ENCODE measurements around the gene TEDC2. TPM values are rescaled to one million over a fixed set of nuclear protein-coding genes. Genes with fewer than 3 reads are reported as not detected.
"Not testable (repeated sequence)": the region's sequence is repeated elsewhere in the genome, so short reads cannot be mapped to it uniquely, and the experiment has no call there.

TEDC2 gene
- total RNA-seq, 2 experiments from 2014 or later: 23.2 to 30.7 TPM

DNA sequence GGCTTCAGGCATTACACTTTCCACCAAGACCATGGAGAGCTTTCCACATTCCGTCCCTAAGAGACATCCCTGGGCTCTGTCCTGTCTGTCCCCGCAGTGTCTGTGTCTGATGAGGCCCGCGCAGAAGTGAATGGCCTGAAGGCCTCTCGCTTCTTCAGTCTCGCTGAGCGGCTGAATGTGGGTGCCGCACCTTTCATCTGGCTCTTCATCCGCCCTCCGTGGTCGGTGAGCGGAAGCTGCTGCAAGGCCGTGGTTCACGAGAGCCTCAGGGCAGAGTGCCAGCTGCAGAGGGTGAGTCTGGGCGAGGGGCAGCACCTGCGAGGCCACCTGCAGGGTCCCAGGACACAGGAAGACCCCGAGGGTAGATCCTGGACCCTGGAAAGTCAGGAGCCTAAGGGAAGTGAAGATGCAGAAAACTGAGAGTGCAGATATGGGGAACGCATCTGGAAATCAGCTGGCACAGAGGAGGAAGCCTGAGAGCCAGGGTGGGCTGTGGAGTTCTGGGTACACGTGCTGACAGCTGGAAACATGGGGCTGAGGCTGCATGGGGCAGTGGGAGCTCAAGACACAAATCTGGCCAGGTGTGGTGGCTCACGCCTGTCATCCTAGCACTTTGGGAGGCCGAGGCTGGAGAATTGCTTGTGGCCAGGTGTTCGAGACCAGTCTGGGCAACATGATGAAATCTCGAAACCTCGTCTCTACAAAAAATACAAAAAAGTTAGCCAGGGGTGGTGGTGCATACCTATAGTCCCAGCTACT is 22.7 kb upstream of the TEDC2 start:
- TF ChIP-seq, protein P1, sequence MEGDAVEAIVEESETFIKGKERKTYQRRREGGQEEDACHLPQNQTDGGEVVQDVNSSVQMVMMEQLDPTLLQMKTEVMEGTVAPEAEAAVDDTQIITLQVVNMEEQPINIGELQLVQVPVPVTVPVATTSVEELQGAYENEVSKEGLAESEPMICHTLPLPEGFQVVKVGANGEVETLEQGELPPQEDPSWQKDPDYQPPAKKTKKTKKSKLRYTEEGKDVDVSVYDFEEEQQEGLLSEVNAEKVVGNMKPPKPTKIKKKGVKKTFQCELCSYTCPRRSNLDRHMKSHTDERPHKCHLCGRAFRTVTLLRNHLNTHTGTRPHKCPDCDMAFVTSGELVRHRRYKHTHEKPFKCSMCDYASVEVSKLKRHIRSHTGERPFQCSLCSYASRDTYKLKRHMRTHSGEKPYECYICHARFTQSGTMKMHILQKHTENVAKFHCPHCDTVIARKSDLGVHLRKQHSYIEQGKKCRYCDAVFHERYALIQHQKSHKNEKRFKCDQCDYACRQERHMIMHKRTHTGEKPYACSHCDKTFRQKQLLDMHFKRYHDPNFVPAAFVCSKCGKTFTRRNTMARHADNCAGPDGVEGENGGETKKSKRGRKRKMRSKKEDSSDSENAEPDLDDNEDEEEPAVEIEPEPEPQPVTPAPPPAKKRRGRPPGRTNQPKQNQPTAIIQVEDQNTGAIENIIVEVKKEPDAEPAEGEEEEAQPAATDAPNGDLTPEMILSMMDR (IDR thresholded peaks at IDR 0.05): no peak
- CTCF ChIA-PET: no interaction called here
- POLR2A ChIA-PET: no interaction called here
- DNase-seq: no peak
- peaks cover 6% of the 10 kb centered on the region for H3K4me1 Mint-ChIP-seq (ENCODE audit: low read depth)
- H3K27ac Mint-ChIP-seq: no peak overlapping the region
- H3K36me3 Mint-ChIP-seq (ENCODE audit: low read depth): peaks cover 55% of the 10 kb centered on the region
- no peaks in the 10 kb centered on the region for H3K9me3 Mint-ChIP-seq
- no peak overlapping the region for H3K4me3 Mint-ChIP-seq
- no peak for ATAC-seq
- H3K27me3 Mint-ChIP-seq: no peaks in the 10 kb centered on the region
- intact Hi-C loops (cut with micrococcal nuclease): loop anchor here (10.0 kb wide), 1 partner anchor 68 kb away; no protein-coding TSS in a partner anchor

DNA sequence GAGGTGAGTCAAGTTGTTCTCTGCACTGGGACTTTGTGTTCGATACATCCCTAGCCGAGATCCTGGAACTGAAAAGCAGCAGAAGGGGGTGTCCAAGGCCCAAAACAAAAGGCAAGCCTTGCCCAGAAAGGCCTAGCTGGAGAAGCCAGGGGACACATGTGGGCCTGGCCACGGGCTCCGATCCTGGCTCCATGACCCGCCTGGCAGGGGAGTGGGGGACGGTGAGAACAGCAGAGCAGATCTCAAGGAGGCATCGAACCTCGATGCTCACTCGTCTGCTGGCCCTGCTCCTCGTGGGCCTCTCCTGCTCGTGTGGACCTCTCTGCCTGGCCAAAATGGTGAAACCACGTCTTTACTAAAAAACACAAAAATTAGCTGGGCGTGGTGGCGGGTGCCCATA is 21.8 kb upstream of the TEDC2 start:
- TF ChIP-seq, protein P1 (IDR thresholded peaks at IDR 0.05): no peak
- POLR2A ChIA-PET: no interaction called here
- DNase-seq (no peak), ATAC-seq (no peak)
- no peaks in the 10 kb centered on the region for H3K27me3 Mint-ChIP-seq
- no peaks in the 10 kb centered on the region for H3K9me3 Mint-ChIP-seq
- H3K27ac Mint-ChIP-seq: no peak overlapping the region
- CTCF ChIA-PET: no interaction called here
- H3K4me1 Mint-ChIP-seq (ENCODE audit: low read depth): peaks cover 6% of the 10 kb centered on the region
- H3K4me3 Mint-ChIP-seq: no peak overlapping the region
- intact Hi-C loops (cut with micrococcal nuclease): loop anchor here (10.0 kb wide), 1 partner anchor 67 kb away; no protein-coding TSS in a partner anchor
- H3K36me3 Mint-ChIP-seq (ENCODE audit: low read depth): peaks cover 50% of the 10 kb centered on the region

DNA sequence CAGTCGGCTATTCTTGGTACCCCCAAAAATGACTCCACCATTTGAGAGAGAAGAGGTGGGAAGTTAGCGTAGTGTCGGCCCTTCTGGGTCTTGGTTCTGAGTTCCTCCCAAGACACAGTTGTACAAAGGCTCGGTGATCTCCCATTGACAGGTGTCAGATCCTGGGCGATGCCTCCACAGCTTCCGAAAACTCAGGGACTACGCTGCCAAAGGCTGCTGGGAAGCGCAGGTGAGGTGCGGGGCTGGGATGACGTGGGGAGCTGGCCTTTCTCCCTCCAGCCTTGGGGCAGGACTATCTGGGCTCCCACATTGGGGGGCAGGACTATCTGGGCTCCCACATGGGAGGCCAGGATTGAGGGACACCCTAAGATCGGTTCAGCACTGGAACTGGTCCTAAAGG is 20.3 kb upstream of the TEDC2 start:
- ChIA-PET CTCF (interaction anchor here (1.3 to 2.1 kb wide), 2 partner anchors 9 to 47 kb away, joined by 3 to 12 read pairs; partner anchors contain the start of gene CCNF), POLR2A (interaction anchor here (1.3 to 1.8 kb wide), 2 partner anchors 19 to 21 kb away, joined by 5 to 6 read pairs; partner anchors contain the start of gene TEDC2)
- TF ChIP-seq, protein P1 (IDR thresholded peaks at IDR 0.05): no peak
- DNase-seq (no peak), ATAC-seq (no peak)
- H3K27me3 Mint-ChIP-seq: no peaks in the 10 kb centered on the region
- no peaks in the 10 kb centered on the region for H3K9me3 Mint-ChIP-seq
- H3K4me3 Mint-ChIP-seq: no peak overlapping the region
- H3K27ac Mint-ChIP-seq: no peak overlapping the region
- H3K36me3 Mint-ChIP-seq (ENCODE audit: low read depth): peaks cover 51% of the 10 kb centered on the region
- H3K4me1 Mint-ChIP-seq (ENCODE audit: low read depth): peaks cover 6% of the 10 kb centered on the region
- intact Hi-C loops (cut with micrococcal nuclease): loop anchor here (10.0 kb wide), 1 partner anchor 65 kb away; no protein-coding TSS in a partner anchor

DNA sequence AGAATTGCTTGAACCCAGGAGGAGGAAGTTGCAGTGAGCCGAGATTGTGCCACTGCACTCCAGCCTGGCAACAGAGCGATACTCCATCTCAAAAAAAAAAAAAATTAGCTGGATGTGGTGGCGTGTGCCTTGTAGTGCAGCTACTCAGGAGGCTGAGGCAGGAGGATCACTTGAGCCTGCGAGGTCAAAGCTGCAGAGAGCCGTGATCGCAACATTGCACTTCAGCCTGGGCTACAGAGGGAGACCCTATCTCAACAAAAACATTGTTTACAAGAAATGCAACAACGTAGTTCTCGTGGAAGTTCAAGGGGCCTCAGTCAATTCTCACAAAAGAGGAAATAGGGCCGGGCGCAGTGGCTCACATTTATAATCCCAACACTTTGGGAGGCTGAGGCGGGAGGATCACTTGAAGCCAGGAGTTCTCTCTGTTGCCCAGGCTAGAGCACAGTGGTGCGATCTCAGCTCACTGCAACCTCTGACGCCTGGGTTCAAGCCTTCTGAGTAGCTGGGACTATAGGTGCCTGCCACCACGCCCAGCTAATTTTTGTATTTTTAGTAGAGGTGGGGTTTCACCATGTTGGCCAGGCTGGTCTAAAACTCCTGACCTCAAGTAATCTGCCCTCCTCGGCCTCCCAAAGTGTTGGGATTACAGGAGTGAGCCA is 18.6 kb upstream of the TEDC2 start:
- not testable (repeated sequence) for H3K27me3 Mint-ChIP-seq

DNA sequence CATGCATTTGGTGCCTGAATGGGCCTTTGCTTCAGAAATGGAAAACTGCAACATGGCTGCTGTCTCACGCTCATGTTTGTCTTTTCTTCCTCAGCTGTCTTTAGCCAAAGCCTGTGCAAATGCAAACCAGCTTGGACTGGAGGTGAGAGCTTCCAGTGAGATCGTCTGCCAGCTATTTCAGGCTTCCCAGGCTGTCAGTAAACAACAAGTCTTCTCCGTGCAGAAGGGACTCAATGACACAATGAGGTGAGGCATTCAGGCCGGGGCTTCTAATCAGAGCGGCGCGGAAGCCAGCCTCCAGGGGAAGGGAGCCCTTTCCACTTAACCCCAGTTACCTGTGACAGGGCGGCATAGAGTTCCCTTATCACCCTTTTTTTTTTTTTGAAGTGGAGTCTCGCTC is 16.4 kb upstream of the TEDC2 start:
- H3K27ac Mint-ChIP-seq: no peak overlapping the region
- no peaks in the 10 kb centered on the region for H3K9me3 Mint-ChIP-seq
- peaks cover 43% of the 10 kb centered on the region for H3K36me3 Mint-ChIP-seq (ENCODE audit: low read depth)
- no peaks in the 10 kb centered on the region for H3K27me3 Mint-ChIP-seq
- ATAC-seq (no peak), DNase-seq (no peak)
- TF ChIP-seq, protein P1 (IDR thresholded peaks at IDR 0.05): no peak
- CTCF ChIA-PET: interaction anchor here (1.0 kb wide), 1 partner anchor 13 kb away, joined by 3 read pairs; no protein-coding TSS in a partner anchor
- intact Hi-C loops (cut with micrococcal nuclease): no loop called here
- H3K4me3 Mint-ChIP-seq: no peak overlapping the region
- peaks cover 6% of the 10 kb centered on the region for H3K4me1 Mint-ChIP-seq (ENCODE audit: low read depth)
- POLR2A ChIA-PET: no interaction called here

More for the DNA sequence above, 18.6 kb upstream of the TEDC2 start:
- ChIA-PET POLR2A (interaction anchor here (1.8 kb wide), 1 partner anchor 19 kb away, joined by 6 read pairs; the partner anchor contains the start of gene TEDC2), CTCF (interaction anchor here (1.3 to 2.1 kb wide), 4 partner anchors 11 to 45 kb away, joined by 3 to 12 read pairs (median 4); partner anchors contain the start of genes CCNF and TEDC2)
- H3K27ac Mint-ChIP-seq; DNase-seq; H3K9me3 Mint-ChIP-seq; intact Hi-C loops (cut with micrococcal nuclease); H3K4me3 Mint-ChIP-seq; H3K4me1 Mint-ChIP-seq (ENCODE audit: low read depth): not testable (repeated sequence)
- peaks cover 48% of the 10 kb centered on the region for H3K36me3 Mint-ChIP-seq (ENCODE audit: low read depth)
- peak; percentile 38 for ATAC-seq
